Measurements from ENCODE around the gene SIRPB1.

SIRPB1 gene

DNA sequence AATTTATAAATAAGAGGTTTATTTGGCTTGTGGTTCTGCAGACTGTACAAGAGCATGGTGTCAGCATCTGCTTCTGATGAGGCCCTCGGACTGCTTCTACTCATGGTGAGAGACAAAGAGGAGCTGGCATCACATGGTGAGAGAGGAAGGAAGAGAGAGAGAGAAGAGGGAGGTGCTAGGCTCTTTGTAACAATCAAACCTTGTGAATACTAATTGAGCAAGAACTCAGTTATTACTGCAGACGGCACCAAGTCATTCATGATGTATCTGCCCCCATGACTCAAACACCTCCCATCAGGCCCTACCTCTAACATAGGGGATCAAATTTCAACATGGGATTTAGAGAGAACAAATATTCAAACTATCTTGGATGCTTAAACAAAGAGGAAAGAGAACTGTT is 44.1 kb upstream of the SIRPB1 start:
- H3K4me3 ChIP-seq (ENCODE audit: low read depth, low read length), result no peak overlapping the region
- DNase-seq (ENCODE audit: low read depth, low spot score), result no peak
- in situ Hi-C loops (cut with HindIII; ENCODE audit: low sequenced_read_pairs), result no loop called here
- TF ChIP-seq CTCF (IDR thresholded peaks at IDR 0.05; ENCODE audit: low read depth, low read length), result no peak

DNA sequence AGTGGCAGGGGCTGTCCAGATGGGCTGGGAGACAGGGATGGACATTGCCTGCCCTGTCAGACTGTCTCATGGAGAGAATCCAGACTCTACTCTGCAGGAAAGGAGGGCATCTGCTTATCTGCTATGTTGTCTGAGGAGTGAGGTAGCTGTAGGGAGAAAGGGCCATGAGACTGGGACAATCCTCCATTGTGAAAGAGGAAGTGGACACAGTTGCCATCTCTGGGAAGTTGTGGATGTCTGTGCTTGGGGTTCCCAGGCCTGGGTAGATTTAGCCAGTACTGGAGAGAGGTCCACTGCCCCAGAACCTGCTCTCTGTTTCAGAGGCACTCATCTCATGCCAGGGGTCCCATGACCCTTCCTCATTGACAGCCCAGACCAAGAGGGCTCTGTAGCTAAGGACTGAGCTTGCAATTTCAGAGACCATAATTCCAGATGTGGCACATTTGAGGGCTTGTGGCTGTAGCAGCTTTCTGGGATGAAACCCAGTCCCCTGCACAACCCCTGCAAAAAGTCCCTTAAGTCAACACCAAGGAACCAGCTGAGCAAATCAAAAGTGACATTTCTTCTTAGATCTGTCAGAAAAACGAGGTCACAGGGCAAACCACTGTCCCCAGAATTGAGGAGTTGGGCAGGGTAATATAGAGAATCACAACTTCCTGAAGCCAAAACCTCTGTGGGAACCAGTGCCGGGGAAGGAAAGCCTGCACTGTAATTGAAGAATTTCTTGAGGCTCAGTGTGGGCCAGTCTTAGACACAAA is 41.9 kb upstream of the SIRPB1 start:
- in situ Hi-C loops (cut with HindIII; ENCODE audit: low sequenced_read_pairs), result no loop called here
- DNase-seq (ENCODE audit: low read depth, low spot score), result no peak
- no peak overlapping the region for H3K4me3 ChIP-seq (ENCODE audit: low read depth, low read length)
- TF ChIP-seq CTCF (IDR thresholded peaks at IDR 0.05; ENCODE audit: low read depth, low read length), result no peak

DNA sequence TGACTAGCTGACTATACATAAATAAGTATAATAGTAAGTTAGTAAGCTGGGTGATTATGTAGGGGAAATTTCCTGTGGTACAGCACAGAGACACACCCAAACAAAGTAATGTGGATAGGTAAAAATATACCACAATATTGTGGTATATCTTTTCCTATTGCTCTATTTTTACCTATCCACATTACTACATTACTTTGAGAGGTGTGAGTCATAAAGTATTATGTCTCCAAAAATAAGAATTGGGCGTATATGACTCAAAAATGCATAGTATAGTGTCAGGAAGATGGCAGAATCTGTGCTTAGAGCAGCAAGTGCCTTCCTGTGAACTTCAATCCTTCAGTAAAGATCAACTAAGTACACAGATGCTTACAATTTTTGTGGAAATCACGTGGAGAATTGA is 40.4 kb upstream of the SIRPB1 start:
- no peak for TF ChIP-seq CTCF (IDR thresholded peaks at IDR 0.05; ENCODE audit: low read depth, low read length)
- in situ Hi-C loops (cut with HindIII; ENCODE audit: low sequenced_read_pairs), result no loop called here

DNA sequence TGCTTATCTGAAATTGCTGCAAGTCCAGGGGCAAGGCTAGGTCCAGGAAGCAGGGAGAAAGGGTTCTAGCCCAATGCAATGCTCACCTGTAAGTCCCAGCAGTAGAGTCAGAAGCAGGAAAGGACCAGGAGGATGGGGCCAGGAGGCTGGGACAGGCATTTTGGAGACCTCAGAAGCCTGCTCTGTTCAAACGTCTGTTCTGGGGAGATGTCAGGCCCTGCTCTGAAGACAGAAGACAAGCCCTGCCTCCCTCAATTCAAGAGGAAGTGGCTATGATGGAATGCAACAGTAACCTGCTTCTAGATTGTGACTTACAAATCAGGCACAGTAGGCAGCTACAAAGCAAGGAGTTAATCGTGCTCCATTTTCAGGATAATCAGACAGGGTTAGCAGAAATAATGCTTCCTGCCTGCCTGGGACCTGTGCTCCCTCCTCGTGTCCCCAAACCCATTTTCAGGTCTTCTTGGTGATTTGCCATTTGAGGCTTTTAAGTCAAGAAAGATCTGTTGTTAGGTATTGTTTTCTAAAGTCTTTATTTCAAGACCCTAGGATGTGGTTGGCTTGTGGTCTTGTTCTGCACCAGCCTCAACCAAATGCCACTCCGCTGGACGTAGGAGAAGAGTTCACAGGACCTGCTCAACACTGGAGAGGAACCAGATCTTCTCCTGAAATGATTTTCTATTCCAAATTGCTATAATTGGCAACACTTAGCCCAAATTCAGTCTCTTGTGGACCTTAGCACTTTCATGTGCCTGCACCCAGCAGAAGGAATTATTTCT is 37.9 kb upstream of the SIRPB1 start, which contains the start of gene SIRPG:
Gene SIRPG (minus strand): TSS at position 224 of the 779 bp plus-strand sequence. CDS start 65 bp downstream, at position 159.
- no peak for TF ChIP-seq CTCF (IDR thresholded peaks at IDR 0.05; ENCODE audit: low read depth, low read length)
- no peak for DNase-seq (ENCODE audit: low read depth, low spot score)
- in situ Hi-C loops (cut with HindIII; ENCODE audit: low sequenced_read_pairs), result no loop called here
- H3K4me3 ChIP-seq (ENCODE audit: low read depth, low read length), result no peak within 1 kb of the TSS

More for the DNA sequence above, 40.4 kb upstream of the SIRPB1 start:
- no peak overlapping the region for H3K4me3 ChIP-seq (ENCODE audit: low read depth, low read length)
- no peak for DNase-seq (ENCODE audit: low read depth, low spot score)

GRCh38 chr20:1656844-1657243 is 37.0 kb upstream of the SIRPB1 start:
- in situ Hi-C loops (cut with HindIII; ENCODE audit: low sequenced_read_pairs), result no loop called here
- TF ChIP-seq CTCF (IDR thresholded peaks at IDR 0.05; ENCODE audit: low read depth, low read length), result no peak
- no peak for DNase-seq (ENCODE audit: low read depth, low spot score)
- no peak overlapping the region for H3K4me3 ChIP-seq (ENCODE audit: low read depth, low read length)

- in situ Hi-C loops (cut with HindIII; ENCODE audit: low sequenced_read_pairs), result no loop called here
- DNase-seq (ENCODE audit: low read depth, low spot score), result no peak
- no peak overlapping the region for H3K4me3 ChIP-seq (ENCODE audit: low read depth, low read length)
- no peak for TF ChIP-seq CTCF (IDR thresholded peaks at IDR 0.05; ENCODE audit: low read depth, low read length)
Observed at GRCh38 chr20:1654996-1655395, 35.2 kb upstream of the SIRPB1 start.
